Pancreas (tissue), 10 donors: ENCODE data around the gene CARS1. TPM values are rescaled to one million over a fixed set of nuclear protein-coding genes. Genes with fewer than 3 reads are reported as not detected.
A peak's percentile ranks its signal among the peaks of the same experiment; 100 is the strongest.

Experiments used
- ATAC-seq, 4 donors: fragments of 200-7000 bp; cut with Tn5 transposase; one replicate each; pipeline versions ENCODE4 v1.8.0 to v1.9.1; 2020; ENCODE audit warnings: mild to moderate bottlenecking in 4 of 4, moderate library complexity in 4 of 4
- DNase-seq, 6 donors: peaks; one replicate each; pipeline ENCODE4 v3.0.0-alpha.2; 2020
- FAIRE-seq: peaks from 2 replicates; lab custom pipeline; 2012; peaks lifted over from hg19 to GRCh38; lab: Jason Lieb, UNC
- H3K27ac ChIP-seq, 4 donors: fragments of 200-600 bp; sonication (generic); 1 replicate in 3 of 4; 2 replicates in 1 of 4; pipeline versions ENCODE4 v1.5.0 to v1.8.0; 2020
- H3K27me3 ChIP-seq, 4 donors: fragments of 200-600 bp; one replicate each; pipeline ENCODE4 v1.8.0; 2021
- H3K36me3 ChIP-seq, 3 donors: fragments of 200-600 bp; sonication (generic) in 1 of 3; one replicate each; pipeline versions ENCODE4 v1.5.0 to v1.8.0; 2020 to 2021
- H3K4me1 ChIP-seq, 3 donors: fragments of 200-600 bp; one replicate each; pipeline ENCODE4 v1.8.0; 2021
- H3K4me3 ChIP-seq, 4 donors: fragments of 200-600 bp; sonication (generic) in 2 of 4; one replicate each; pipeline versions ENCODE4 v1.5.0 to v1.8.0; 2020 to 2021
- H3K9me3 ChIP-seq, 4 donors: fragments of 200-600 bp; one replicate each; pipeline ENCODE4 v1.8.0; 2021
- CTCF ChIP-seq, 4 donors: fragments of 200-600 bp; sonication (generic) in 3 of 4; IDR thresholded peaks; one replicate each; pipeline versions ENCODE4 v1.5.0 to v1.8.0; 2021; ENCODE audit warnings: antibody characterized with exemption in 4 of 4
- WGBS, 2 donors: extraction: QIAGEN DNeasy Blood & Tissue Kit; methylation state at CpG; one replicate each; pipeline ENCODE4 v1.1.7; 2013; 5-methylcytosine and 5-hydroxymethylcytosine counted together
- intact Hi-C, 3 donors: fragments of 100-400 bp; cut with DNase I; formaldehyde crosslinking; loops; one replicate each; pipeline versions ENCODE4 v1.11.1 to v1.14.2; 2022
- polyA plus RNA-seq, 2 donors: library from polyadenylated mRNA; stranded (reverse); fragments of 200-250 nt; gene quantifications; one replicate each; pipeline ENCODE4 v1.2.3, GENCODE V29; 2013
- total RNA-seq, 6 donors: library from RNA; stranded (reverse); fragmentation: NEBNext Ultra II Directional in 4 of 6; extraction: Animal tissue kit (Norgen Biotek cat#: 25700) in 4 of 6; gene quantifications; one replicate each; pipeline versions ENCODE4 v1.2.1 to v1.2.4, GENCODE V29; 2021 to 2023
- donor health status: healthy with polysubstance abuse.
- donor health status: DM: no; HTN: no; CAD: no; lungs with moderate emphysema.
- donor health status: DM: no; HTN: no; CAD: no.
- donor health status: control.
- donor health status: control.
- donor health status: Bipolar disorder and iron deficiency.
- donor health status: DM: yes; HTN: yes; CAD: no.
- donor health status: DM: no; HTN: no; CAD: no.
- donor health status: DM: no; HTN: no; CAD: no.
- donor health status: DM: yes; HTN: yes; CAD: no.

CARS1 gene
- total and polyA plus RNA-seq, 8 donors = 14.8 to 65.0 (median 19.8) TPM

GRCh38 chr11:3001496-3001895 lies 55.7 kb downstream of the CARS1 start:
- Histone ChIP-seq H3K9me3 (no peaks in the 10 kb centered on the region), H3K4me3 (no peak overlapping the region), H3K27ac (peak overlapping the region; percentile 32 to 83 (median 68)), H3K36me3 (peaks cover 0 to 33% (median 0%) of the 10 kb centered on the region in 3 donors), H3K27me3 (no peaks in the 10 kb centered on the region), H3K4me1 (peaks cover 6 to 21% (median 18%) of the 10 kb centered on the region in 3 donors)
- WGBS, 2 donors = 75 to 77% methylated on average over 6 of the region's 6 CpGs
- intact Hi-C loops = no loop called here
- FAIRE-seq (no peak), ATAC-seq (peak in 1 of 4 donors; percentile 12), DNase-seq (peak in 3 of 6 donors; percentile 35 to 59 (median 57))
- no peak for TF ChIP-seq CTCF (IDR thresholded peaks at IDR 0.05)

GRCh38 chr11:3000032-3000961 lies 56.9 kb downstream of the CARS1 start:
- FAIRE-seq (no peak), ATAC-seq (peak; percentile 57 to 89 (median 80)), DNase-seq (peak; percentile 75 to 91 (median 80))
- H3K9me3 ChIP-seq = no peaks in the 10 kb centered on the region
- TF ChIP-seq CTCF (IDR thresholded peaks at IDR 0.05) = no peak
- H3K4me1 ChIP-seq = peaks cover 6 to 21% (median 18%) of the 10 kb centered on the region in 3 donors
- 51 to 62% methylated on average over 17 of the region's 17 CpGs for WGBS, 2 donors
- intact Hi-C loops = no loop called here
- peaks cover 0 to 29% (median 0%) of the 10 kb centered on the region in 3 donors for H3K36me3 ChIP-seq
- H3K27me3 ChIP-seq = no peaks in the 10 kb centered on the region
- H3K27ac ChIP-seq = peak overlapping the region; percentile 32 to 83 (median 68)
- H3K4me3 ChIP-seq = no peak overlapping the region

DNA sequence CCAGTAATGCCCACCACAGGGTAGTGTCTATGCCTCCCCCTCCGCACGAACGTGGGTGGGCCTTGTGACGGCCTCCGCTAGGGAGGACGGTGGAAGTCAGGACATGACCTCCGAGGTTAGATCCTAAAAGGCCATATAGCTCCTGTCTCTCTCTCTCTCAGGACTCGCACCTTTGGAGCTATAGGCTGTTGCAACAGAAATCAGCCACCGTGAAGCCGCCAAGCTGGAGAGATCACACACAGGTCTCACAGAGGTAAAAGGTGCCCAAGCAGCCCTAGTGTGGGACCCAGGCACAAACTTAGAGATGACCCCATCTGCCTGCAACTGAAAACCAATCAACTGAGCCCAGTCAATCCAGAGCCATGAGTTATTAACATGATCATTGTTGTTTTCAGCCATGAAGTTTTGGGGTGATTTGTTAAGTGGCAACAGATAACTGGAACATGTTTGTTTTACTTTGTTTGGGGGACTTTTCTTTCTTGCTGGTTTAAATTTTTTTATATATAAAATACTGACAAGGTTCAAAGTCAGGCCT lies 57.7 kb downstream of the CARS1 start:
- intact Hi-C loops = no loop called here
- Histone ChIP-seq H3K4me1 (peaks cover 6 to 21% (median 18%) of the 10 kb centered on the region in 3 donors), H3K36me3 (peaks cover 0 to 23% (median 0%) of the 10 kb centered on the region in 3 donors), H3K27ac (peak overlapping the region in 3 of 4 donors; percentile 16 to 77 (median 60)), H3K27me3 (no peaks in the 10 kb centered on the region), H3K4me3 (no peak overlapping the region), H3K9me3 (no peaks in the 10 kb centered on the region)
- FAIRE-seq = no peak
- WGBS, 2 donors = 88 to 96% methylated on average over 10 of the region's 10 CpGs
- ATAC-seq = no peak
- DNase-seq = peak in 1 of 6 donors; percentile 28
- no peak for TF ChIP-seq CTCF (IDR thresholded peaks at IDR 0.05)

- Histone ChIP-seq H3K27me3 (no peaks in the 10 kb centered on the region), H3K4me3 (no peak overlapping the region), H3K27ac (peak overlapping the region in 3 of 4 donors; percentile 2 to 55 (median 37)), H3K9me3 (no peaks in the 10 kb centered on the region), H3K36me3 (peaks cover 0 to 15% (median 0%) of the 10 kb centered on the region in 3 donors), H3K4me1 (peaks cover 6 to 21% (median 18%) of the 10 kb centered on the region in 3 donors)
- TF ChIP-seq CTCF (IDR thresholded peaks at IDR 0.05) = no peak
- peak in 5 of 6 donors; percentile 44 to 77 (median 64) for DNase-seq
- WGBS, 2 donors = 59 to 71% methylated on average over 6 to 7 of the region's 7 CpGs
- FAIRE-seq = no peak
- peak; percentile 74 to 90 (median 81) for ATAC-seq
- intact Hi-C loops = no loop called here
These were observed 59.0 kb downstream of the CARS1 start for GRCh38 chr11:2998073-2998850.
